Tibial nerve (tissue), 4 donors: Measurements from ENCODE around the gene TASL. TPM values are rescaled to one million over a fixed set of nuclear protein-coding genes. Genes with fewer than 3 reads are reported as not detected.

Experiments
- DNase-seq, 2 donors: peaks; one replicate each; pipeline ENCODE4 v3.0.0-alpha.2; 2019; ENCODE audit warnings: low spot score in 2 of 2
- H3K27ac ChIP-seq, 4 donors: fragments of 200-600 bp; sonication (generic) in 3 of 4; one replicate each; pipeline ENCODE4 v1.5.1; 2017 to 2019; ENCODE audit warnings: mild to moderate bottlenecking in 1 of 4
- H3K27me3 ChIP-seq, 2 donors: fragments of 200-600 bp; sonication (generic) in 1 of 2; one replicate each; pipeline versions ENCODE4 v1.5.1 to v1.6.0; 2017 to 2019
- H3K36me3 ChIP-seq, 3 donors: fragments of 200-600 bp; sonication (generic); one replicate each; pipeline ENCODE4 v1.5.1; 2018 to 2019
- H3K4me1 ChIP-seq, 4 donors: fragments of 200-600 bp; sonication (generic) in 3 of 4; one replicate each; pipeline ENCODE4 v1.5.1; 2017 to 2019
- H3K4me3 ChIP-seq, 4 donors: fragments of 200-600 bp; sonication (generic) in 3 of 4; one replicate each; pipeline ENCODE4 v1.5.1; 2017 to 2019; ENCODE audit warnings: mild to moderate bottlenecking in 1 of 4, moderate library complexity in 1 of 4
- H3K9me3 ChIP-seq, 4 donors: fragments of 200-600 bp; sonication (generic) in 3 of 4; one replicate each; pipeline ENCODE4 v1.5.1; 2017 to 2019
- EP300 ChIP-seq, 2 donors: sonication (generic); formaldehyde crosslinking; IDR thresholded peaks; one replicate each; pipeline ENCODE4 v1.6.1; 2017; ENCODE audit warnings: antibody characterized with exemption in 2 of 2, mild to moderate bottlenecking in 1 of 2
- WGBS, 2 donors: methylation state at CpG; one replicate each; pipeline ENCODE4 v1.1.5; 2018; 5-methylcytosine and 5-hydroxymethylcytosine counted together
- small RNA-seq: library from RNA; depleted of rRNA; stranded (forward); fragments of <200 nt; gene quantifications from one replicate; pipeline ENCODE3, GENCODE V24; 2016
- total RNA-seq, 4 donors: library from RNA; depleted of rRNA; stranded (reverse); fragments of >200 nt; gene quantifications; one replicate each; pipeline ENCODE4 v1.1.0, GENCODE V29; 2016
- TF ChIP-seq, protein P1 (sequence below), 5 experiments: fragments of 200-600 bp in 3 of 5; fragments of 450-650 bp in 2 of 5; sonication (generic) in 3 of 5; IDR thresholded peaks; one replicate each; pipeline ENCODE4 v1.5.1; 2016 to 2019; ENCODE audit warnings: antibody characterized with exemption in 5 of 5, mild to moderate bottlenecking in 3 of 5, moderate library complexity in 2 of 5

Gene TASL
- total RNA-seq, 4 donors from 2014 or later, result 0.39 to 2.8 TPM; not detected in 2

DNA sequence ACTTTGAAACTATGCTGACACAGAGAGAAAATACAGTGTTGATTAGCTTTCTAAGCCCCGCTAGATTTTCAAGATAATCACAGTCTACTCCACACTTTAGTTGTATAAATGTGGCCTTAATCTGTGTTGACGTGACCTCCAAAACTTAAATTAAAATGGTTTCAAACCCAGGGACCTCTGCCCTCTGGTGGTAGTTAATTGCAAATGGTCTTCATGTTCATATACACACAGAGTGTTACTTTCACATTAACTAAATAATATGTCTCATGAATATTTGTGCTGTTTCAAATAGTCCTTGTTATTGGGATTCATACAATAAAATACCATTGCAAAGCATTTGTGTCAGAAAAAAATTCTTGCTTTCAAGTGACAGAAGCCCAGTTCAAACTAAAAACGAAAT lies 64.3 kb downstream of the TASL start:
- Histone ChIP-seq H3K9me3 (no peaks in the 10 kb centered on the region), H3K27me3 (peaks cover 0 to 1% of the 10 kb centered on the region in 2 donors), H3K27ac (no peak overlapping the region), H3K36me3 (no peaks in the 10 kb centered on the region), H3K4me3 (no peak overlapping the region), H3K4me1 (no peaks in the 10 kb centered on the region)
- WGBS, 2 donors, result 45 to 72% methylated on average over 3 of the region's 3 CpGs
- TF ChIP-seq EP300 (IDR thresholded peaks at IDR 0.05), result no peak
- TF ChIP-seq, protein P1, sequence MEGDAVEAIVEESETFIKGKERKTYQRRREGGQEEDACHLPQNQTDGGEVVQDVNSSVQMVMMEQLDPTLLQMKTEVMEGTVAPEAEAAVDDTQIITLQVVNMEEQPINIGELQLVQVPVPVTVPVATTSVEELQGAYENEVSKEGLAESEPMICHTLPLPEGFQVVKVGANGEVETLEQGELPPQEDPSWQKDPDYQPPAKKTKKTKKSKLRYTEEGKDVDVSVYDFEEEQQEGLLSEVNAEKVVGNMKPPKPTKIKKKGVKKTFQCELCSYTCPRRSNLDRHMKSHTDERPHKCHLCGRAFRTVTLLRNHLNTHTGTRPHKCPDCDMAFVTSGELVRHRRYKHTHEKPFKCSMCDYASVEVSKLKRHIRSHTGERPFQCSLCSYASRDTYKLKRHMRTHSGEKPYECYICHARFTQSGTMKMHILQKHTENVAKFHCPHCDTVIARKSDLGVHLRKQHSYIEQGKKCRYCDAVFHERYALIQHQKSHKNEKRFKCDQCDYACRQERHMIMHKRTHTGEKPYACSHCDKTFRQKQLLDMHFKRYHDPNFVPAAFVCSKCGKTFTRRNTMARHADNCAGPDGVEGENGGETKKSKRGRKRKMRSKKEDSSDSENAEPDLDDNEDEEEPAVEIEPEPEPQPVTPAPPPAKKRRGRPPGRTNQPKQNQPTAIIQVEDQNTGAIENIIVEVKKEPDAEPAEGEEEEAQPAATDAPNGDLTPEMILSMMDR (IDR thresholded peaks at IDR 0.05), result peak in 2 of 5 experiments; percentile 14 to 23
- DNase-seq, result no peak

Small RNA genes lying within 50 kb of the gene (small RNA-seq; reads per million reads assigned to genes)
- not detected for gene CKS1BP6

Other genes starting within 250 kb of the TASL start
- gene GK, start 75.7 kb upstream of the TASL start, total RNA-seq, result 10 to 100 TPM in 1 of 4 donors, 1 to 10 TPM in 3; 2.8 to 11.4 (median 5.6) TPM